HUDEP-2 (cell line): ENCODE data around the gene ABHD17A.

Experiments used
- DNase-seq, 76 experiments: peaks; one replicate each; lab custom pipeline; 2025; ENCODE audit not compliant: unreplicated experiment in 76 of 76; lab: John Stamatoyannopoulos, UW

The ABHD17A gene

GRCh38 chr19:1865172-1866010, 19.9 kb downstream of the ABHD17A start:
- no peak for DNase-seq

- DNase-seq = peak in 64 of 76 experiments; percentile 24 to 98 (median 74)
Measured at GRCh38 chr19:1864480-1865171, 20.7 kb downstream of the ABHD17A start.

- DNase-seq = peak in 73 of 76 experiments; percentile 70 to 100 (median 98)
Measured at GRCh38 chr19:1863638-1864479, 21.4 kb downstream of the ABHD17A start.

GRCh38 chr19:1863328-1863637, 22.0 kb downstream of the ABHD17A start, which contains the start of gene KLF16:
Gene KLF16 (minus strand): TSS chr19:1863579. CDS start chr19:1863497, 82 bp downstream.
- DNase-seq = peak in 1 of 76 experiments; percentile 56

GRCh38 chr19:1862424-1863327, 22.6 kb downstream of the ABHD17A start:
- DNase-seq = peak in 50 of 76 experiments; percentile 21 to 87 (median 58)

- peak in 1 of 76 experiments; percentile 81 for DNase-seq
Measured at GRCh38 chr19:1862068-1862423, 23.2 kb downstream of the ABHD17A start.

GRCh38 chr19:1861599-1862031, 23.7 kb downstream of the ABHD17A start:
- DNase-seq = no peak

- peak in 11 of 76 experiments; percentile 18 to 81 (median 31) for DNase-seq
Measured at GRCh38 chr19:1860821-1861598, 24.3 kb downstream of the ABHD17A start.

GRCh38 chr19:1860042-1860775, 25.1 kb downstream of the ABHD17A start:
- peak in 59 of 76 experiments; percentile 26 to 85 (median 61) for DNase-seq

GRCh38 chr19:1859331-1859781, 25.9 kb downstream of the ABHD17A start:
- DNase-seq = peak in 24 of 76 experiments; percentile 26 to 69 (median 48)

GRCh38 chr19:1858412-1859081, 26.7 kb downstream of the ABHD17A start:
- DNase-seq = peak in 58 of 76 experiments; percentile 32 to 83 (median 66)

- DNase-seq = peak in 11 of 76 experiments; percentile 19 to 77 (median 44)
Measured at GRCh38 chr19:1857648-1858326, 27.5 kb downstream of the ABHD17A start.

- peak in 63 of 76 experiments; percentile 31 to 91 (median 74) for DNase-seq
Measured at GRCh38 chr19:1856698-1857603, 28.3 kb downstream of the ABHD17A start.

GRCh38 chr19:1856345-1856697, 29.0 kb downstream of the ABHD17A start:
- peak in 2 of 76 experiments; percentile 48 to 68 for DNase-seq

GRCh38 chr19:1855828-1856255, 29.5 kb downstream of the ABHD17A start:
- DNase-seq = peak in 44 of 76 experiments; percentile 28 to 90 (median 57)
